Neural cell (in vitro differentiated cells): ENCODE measurements around the gene PRRT2. TPM values are rescaled to one million over a fixed set of nuclear protein-coding genes. Genes with fewer than 3 reads are reported as not detected.

Experiments used
- H2AFZ ChIP-seq: fragments of 200-600, 300-800 bp; sonication (generic), shearing (Covaris generic); 2 replicates; pipeline ENCODE4 v1.6.0; 2014; ENCODE audit warnings: low read depth, mild to moderate bottlenecking, antibody characterized with exemption, low read length, moderate library complexity
- H3F3A ChIP-seq: fragments of 200-600 bp; shearing (Covaris generic); 2 replicates; pipeline ENCODE4 v1.6.1; 2016; ENCODE audit warnings: mild to moderate bottlenecking, moderate library complexity, mixed read lengths, antibody characterized with exemption, low read length; ENCODE audit not compliant: insufficient read depth, poor library complexity, severe bottlenecking
- H3K27ac ChIP-seq: fragments of 200-600, 300-800 bp; sonication (generic), shearing (Covaris generic); 2 replicates; pipeline ENCODE4 v1.5.1; 2014; ENCODE audit warnings: mild to moderate bottlenecking, low read length, moderate library complexity
- H3K27me3 ChIP-seq: fragments of 300-800, 200-600 bp; sonication (generic), shearing (Covaris generic); 2 replicates; pipeline ENCODE4 v1.6.0; 2014; ENCODE audit warnings: mild to moderate bottlenecking, low read depth, low read length, moderate library complexity; ENCODE audit not compliant: insufficient read depth
- H3K36me3 ChIP-seq: fragments of 300-800, 200-600 bp; sonication (generic), shearing (Covaris generic); 2 replicates; pipeline ENCODE4 v1.5.1; 2014; ENCODE audit warnings: mild to moderate bottlenecking, antibody characterized with exemption, low read length, moderate library complexity; ENCODE audit not compliant: insufficient read depth
- H3K4me2 ChIP-seq: fragments of 300-800, 200-600 bp; sonication (generic), shearing (Covaris generic); 2 replicates; pipeline ENCODE4 v1.6.0; 2014; ENCODE audit warnings: mild to moderate bottlenecking, low read length
- H3K4me3 ChIP-seq: fragments of 300-800, 200-600 bp; sonication (generic), shearing (Covaris generic); 2 replicates; pipeline ENCODE4 v1.5.1; 2014; ENCODE audit warnings: mild to moderate bottlenecking, low read length, moderate library complexity
- H3K79me2 ChIP-seq: fragments of 200-600 bp; shearing (Covaris generic); replicated peaks from 2 replicates; pipeline ENCODE4 v1.6.0; 2014; ENCODE audit warnings: mild to moderate bottlenecking, low read length, moderate library complexity; ENCODE audit not compliant: insufficient read depth
- H3K9ac ChIP-seq: fragments of 300-800, 200-600 bp; sonication (generic), shearing (Covaris generic); 2 replicates; pipeline ENCODE4 v1.6.1; 2016; ENCODE audit warnings: mild to moderate bottlenecking, low read length, mixed read lengths
- H3K9me2 ChIP-seq: fragments of 200-600 bp; shearing (Covaris generic); 2 replicates; pipeline ENCODE4 v1.6.1; 2016; ENCODE audit warnings: mild to moderate bottlenecking, low read length, mixed read lengths; ENCODE audit not compliant: insufficient read depth
- H3K9me3 ChIP-seq: fragments of 200-600, 300-800 bp; sonication (generic), shearing (Covaris generic); 2 replicates; pipeline ENCODE4 v1.6.1; 2016; ENCODE audit warnings: mild to moderate bottlenecking, mixed run types, low read length, moderate library complexity, mixed read lengths
- H4K20me1 ChIP-seq: fragments of 200-600 bp; shearing (Covaris generic); 2 replicates; pipeline ENCODE4 v1.6.1; 2016; ENCODE audit warnings: mild to moderate bottlenecking, mixed run types; ENCODE audit not compliant: insufficient read depth
- CTCF ChIP-seq: fragments of 450-650 bp; IDR thresholded peaks from 2 replicates; pipeline ENCODE4 v1.5.1; 2014; ENCODE audit warnings: antibody characterized with exemption, mild to moderate bottlenecking, moderate library complexity; ENCODE audit not compliant: poor library complexity, severe bottlenecking
- EP300 ChIP-seq: fragments of 450-650 bp; conservative IDR thresholded peaks from 2 replicates; pipeline ENCODE4 v1.6.1; 2014; ENCODE audit warnings: antibody characterized with exemption, mild to moderate bottlenecking, moderate library complexity; ENCODE audit not compliant: poor library complexity, severe bottlenecking
- EZH2 ChIP-seq: fragments of 200-600, 300-800 bp; shearing (Covaris generic), sonication (generic); IDR thresholded peaks from 2 replicates; pipeline ENCODE4 v1.6.1; 2014; ENCODE audit warnings: antibody characterized with exemption, low read length, borderline replicate concordance, mild to moderate bottlenecking; ENCODE audit not compliant: insufficient read depth, poor library complexity, severe bottlenecking
- MXI1 ChIP-seq: fragments of 450-650 bp; conservative IDR thresholded peaks from 2 replicates; pipeline ENCODE4 v1.6.1; 2014; ENCODE audit warnings: antibody characterized with exemption, mild to moderate bottlenecking; ENCODE audit not compliant: poor library complexity, severe bottlenecking
- POLR2AphosphoS5 ChIP-seq: IDR thresholded peaks from 2 replicates; pipeline ENCODE4 v1.6.1; 2012
- RAD21 ChIP-seq: fragments of 450-650 bp; conservative IDR thresholded peaks from 2 replicates; pipeline ENCODE4 v1.6.1; 2014; ENCODE audit warnings: antibody characterized with exemption, mild to moderate bottlenecking, moderate library complexity
- REST ChIP-seq: IDR thresholded peaks from 2 replicates; pipeline ENCODE4 v1.6.1; 2012; ENCODE audit warnings: borderline replicate concordance
- SMC3 ChIP-seq: fragments of 450-650 bp; conservative IDR thresholded peaks from 2 replicates; pipeline ENCODE4 v1.6.1; 2014; ENCODE audit warnings: antibody characterized with exemption, mild to moderate bottlenecking, moderate library complexity; ENCODE audit not compliant: poor library complexity
- TAF1 ChIP-seq: IDR thresholded peaks from 2 replicates; pipeline ENCODE4 v1.6.1; 2012; ENCODE audit warnings: low read depth
- polyA plus RNA-seq: library from polyadenylated mRNA; depleted of rRNA; stranded (reverse); fragments of >200 nt; gene quantifications from 2 replicates; pipeline ENCODE4 v1.2.3, GENCODE V29; 2014

Gene PRRT2
- polyA plus RNA-seq, 1 donor from 2014 or later, result 84.2 TPM

- H3K79me2 ChIP-seq, result no peaks in the 10 kb centered on the region
- TF ChIP-seq RAD21, result no peak
- no peak for TF ChIP-seq REST
- no peak for TF ChIP-seq EZH2
- TF ChIP-seq TAF1, result no peak
- TF ChIP-seq SMC3, result no peak
- no peak for TF ChIP-seq CTCF
- TF ChIP-seq POLR2AphosphoS5, result no peak
- no peaks in the 10 kb centered on the region for H3K36me3 ChIP-seq
- no peak overlapping the region for H3K27ac ChIP-seq
- H2AFZ ChIP-seq, result no peak overlapping the region
- no peaks in the 10 kb centered on the region for H3F3A ChIP-seq
- no peaks in the 10 kb centered on the region for H3K9me2 ChIP-seq
- no peak overlapping the region for H3K9ac ChIP-seq
- no peak overlapping the region for H3K4me2 ChIP-seq
- H4K20me1 ChIP-seq, result no peaks in the 10 kb centered on the region
- H3K9me3 ChIP-seq, result no peaks in the 10 kb centered on the region
- H3K27me3 ChIP-seq, result no peaks in the 10 kb centered on the region
- H3K4me3 ChIP-seq, result no peak overlapping the region
Observed at GRCh38 chr16:29825145-29826044, 13.4 kb downstream of the PRRT2 start.

GRCh38 chr16:29826342-29826695 lies 14.3 kb downstream of the PRRT2 start:
- Histone ChIP-seq H3K9ac (no peak overlapping the region), H3K27ac (no peak overlapping the region), H2AFZ (no peak overlapping the region), H3K9me2 (no peaks in the 10 kb centered on the region), H3K79me2 (no peaks in the 10 kb centered on the region), H3K4me2 (no peak overlapping the region), H3F3A (no peaks in the 10 kb centered on the region), H3K27me3 (no peaks in the 10 kb centered on the region), H3K4me3 (no peak overlapping the region), H4K20me1 (no peaks in the 10 kb centered on the region), H3K36me3 (no peaks in the 10 kb centered on the region), H3K9me3 (no peaks in the 10 kb centered on the region)
- no peak for TF ChIP-seq POLR2AphosphoS5
- no peak for TF ChIP-seq EP300
- TF ChIP-seq SMC3, result no peak
- no peak for TF ChIP-seq TAF1
- TF ChIP-seq CTCF, result no peak
- no peak for TF ChIP-seq RAD21
- TF ChIP-seq MXI1, result no peak
- TF ChIP-seq EZH2, result no peak
- TF ChIP-seq REST, result no peak
